Keratinocyte (primary cell): ENCODE data around the gene SFPQ. TPM values are rescaled to one million over a fixed set of nuclear protein-coding genes. Genes with fewer than 3 reads are reported as not detected.

ENCODE experiments used
- DNase-seq: peaks from one replicate; pipeline ENCODE4 v3.0.0-alpha.2; 2011; ENCODE audit warnings: low read depth, missing footprints, low spot score
- FAIRE-seq: peaks from 2 replicates; lab custom pipeline; 2011; peaks lifted over from hg19 to GRCh38; lab: Jason Lieb, UNC
- H2AFZ ChIP-seq: 2 replicates; pipeline ENCODE4 v1.6.0; 2012; ENCODE audit warnings: low read length, control low read depth, inconsistent platforms; ENCODE audit not compliant: control insufficient read depth
- H3K27ac ChIP-seq: 2 replicates; pipeline ENCODE4 v1.5.1; 2011; ENCODE audit warnings: low read length; ENCODE audit not compliant: control insufficient read depth, insufficient read depth
- H3K27me3 ChIP-seq: 3 replicates; pipeline ENCODE4 v1.6.0; 2011; ENCODE audit warnings: low read length; ENCODE audit not compliant: control insufficient read depth, insufficient read depth; ENCODE audit errors: extremely low read depth
- H3K36me3 ChIP-seq, 2 experiments: 2 replicates in 1 of 2; 3 replicates in 1 of 2; pipeline ENCODE4 v1.5.1; 2011; ENCODE audit warnings: low read length in 2 of 2, mild to moderate bottlenecking in 1 of 2; ENCODE audit not compliant: control insufficient read depth in 2 of 2, insufficient read depth in 2 of 2; ENCODE audit errors: extremely low read depth in 1 of 2
- H3K4me1 ChIP-seq: 3 replicates; pipeline ENCODE4 v1.5.1; 2011; ENCODE audit warnings: low read length; ENCODE audit not compliant: control insufficient read depth, insufficient read depth; ENCODE audit errors: extremely low read depth
- H3K4me2 ChIP-seq: 3 replicates; pipeline ENCODE4 v1.6.0; 2011; ENCODE audit warnings: low read depth, low read length; ENCODE audit not compliant: control insufficient read depth, insufficient read depth; ENCODE audit errors: extremely low read depth
- H3K4me3 ChIP-seq, 3 experiments: fragments of 200-600 bp in 1 of 3; sonication (generic) in 1 of 3; 2 replicates in 2 of 3; 3 replicates in 1 of 3; pipeline ENCODE4 v1.5.1; 2011 to 2016; ENCODE audit warnings: low read length in 3 of 3, mild to moderate bottlenecking in 3 of 3, control low read depth in 2 of 3, inconsistent platforms in 1 of 3, low read depth in 1 of 3, mixed read lengths in 1 of 3, mixed run types in 1 of 3, moderate library complexity in 1 of 3; ENCODE audit not compliant: control insufficient read depth in 2 of 3, insufficient read depth in 2 of 3; ENCODE audit errors: extremely low read depth in 1 of 3
- H3K79me2 ChIP-seq: 2 replicates; pipeline ENCODE4 v1.6.0; 2012; ENCODE audit warnings: low read length; ENCODE audit not compliant: control insufficient read depth, insufficient read depth
- H3K9ac ChIP-seq: 3 replicates; pipeline ENCODE4 v1.6.0; 2011; ENCODE audit warnings: low read length; ENCODE audit not compliant: control insufficient read depth, insufficient read depth; ENCODE audit errors: extremely low read depth
- H3K9me1 ChIP-seq: 3 replicates; pipeline ENCODE4 v1.6.0; 2011; ENCODE audit warnings: low read length; ENCODE audit not compliant: control insufficient read depth, insufficient read depth; ENCODE audit errors: extremely low read depth
- H3K9me3 ChIP-seq: 2 replicates; pipeline ENCODE4 v1.5.1; 2012; ENCODE audit warnings: low read depth, low read length; ENCODE audit not compliant: control insufficient read depth
- H4K20me1 ChIP-seq: 3 replicates; pipeline ENCODE4 v1.6.0; 2011; ENCODE audit warnings: low read length; ENCODE audit not compliant: control insufficient read depth, insufficient read depth; ENCODE audit errors: extremely low read depth
- CTCF ChIP-seq, 3 experiments: IDR thresholded peaks in 1 of 3; conservative IDR thresholded peaks in 1 of 3; optimal IDR thresholded peaks in 1 of 3; 2 replicates in 2 of 3; 3 replicates in 1 of 3; pipeline versions ENCODE3 to v1.5.1; 2011; ENCODE audit warnings: low read length in 3 of 3, mild to moderate bottlenecking in 3 of 3, moderate library complexity in 2 of 3, control low read depth in 1 of 3, inconsistent platforms in 1 of 3; ENCODE audit not compliant: insufficient read depth in 2 of 3; ENCODE audit errors: extremely low read depth in 1 of 3
- EZH2 ChIP-seq: IDR thresholded peaks from one replicate; pipeline ENCODE4 v1.6.1; 2012; ENCODE audit warnings: inconsistent platforms, mild to moderate bottlenecking, low read length, moderate library complexity
- dilution Hi-C: fragments of 300-500 bp; cut with MboI; formaldehyde crosslinking; loops from one replicate; pipeline ENCODE4 v1.7.0; 2020; ENCODE audit warnings: low sequenced_read_pairs; ENCODE audit not compliant: extremely low pct_ligation_motif_present
- polyA plus RNA-seq, 5 experiments: library from polyadenylated mRNA; depleted of rRNA in 3 of 5; stranded (reverse) in 3 of 5; stranded (forward) in 1 of 5; unstranded in 1 of 5; fragments of >200 nt; gene quantifications; 1 replicate in 1 of 5; 2 replicates in 3 of 5; 3 replicates in 1 of 5; pipeline versions ENCODE4 v1.2.1 to v1.2.3, GENCODE V29; 2011 to 2012; ENCODE audit warnings: missing spikeins in 2 of 5, low read depth in 1 of 5, low replicate concordance in 1 of 5

Gene SFPQ
- polyA plus RNA-seq, 1 donor (not counting 4 experiments of a cell fraction or from before 2014, with no cell fraction given): 150 TPM

GRCh38 chr1:35181790-35182455, 11.0 kb downstream of the SFPQ start:
- Histone ChIP-seq H3K9me1 (no peaks in the 10 kb centered on the region), H3K4me2 (no peak overlapping the region), H3K4me3 (no peak overlapping the region), H3K9me3 (no peaks in the 10 kb centered on the region), H4K20me1 (peaks cover 51% of the 10 kb centered on the region), H3K36me3 (peaks cover 51 to 86% of the 10 kb centered on the region in 2 experiments), H3K27ac (no peak overlapping the region), H3K4me1 (peaks cover 4% of the 10 kb centered on the region), H3K27me3 (no peaks in the 10 kb centered on the region), H2AFZ (no peak overlapping the region), H3K79me2 (peaks cover 76% of the 10 kb centered on the region), H3K9ac (no peak overlapping the region)
- TF ChIP-seq EZH2: no peak
- no peak for TF ChIP-seq CTCF (optimal IDR thresholded peaks at IDR 0.05 in 1 of 3, IDR thresholded peaks at IDR 0.05 in 1 of 3, conservative IDR thresholded peaks at IDR 0.05 in 1 of 3; ENCODE audit: extremely low read depth in 1 of 3, insufficient read depth in 2 of 3, low read length in 3 of 3)
- dilution Hi-C loops: no loop called here
- FAIRE-seq (no peak), DNase-seq (no peak)

GRCh38 chr1:35180776-35181374, 12.1 kb downstream of the SFPQ start:
- no peak for DNase-seq

More at GRCh38 chr1:35180776-35181374, 12.1 kb downstream of the SFPQ start:
- no peak for TF ChIP-seq EZH2
- no peak for TF ChIP-seq CTCF (optimal IDR thresholded peaks at IDR 0.05 in 1 of 3, IDR thresholded peaks at IDR 0.05 in 1 of 3, conservative IDR thresholded peaks at IDR 0.05 in 1 of 3; ENCODE audit: extremely low read depth in 1 of 3, insufficient read depth in 2 of 3, low read length in 3 of 3)
- H3K9me1 ChIP-seq: no peaks in the 10 kb centered on the region
- H3K4me2 ChIP-seq: no peak overlapping the region
- H3K27ac ChIP-seq: no peak overlapping the region
- dilution Hi-C loops: no loop called here
- no peak overlapping the region for H2AFZ ChIP-seq
- FAIRE-seq: no peak
- H3K36me3 ChIP-seq: peaks cover 44 to 84% of the 10 kb centered on the region in 2 experiments
- H3K4me1 ChIP-seq: no peaks in the 10 kb centered on the region
- no peaks in the 10 kb centered on the region for H3K9me3 ChIP-seq
- H3K27me3 ChIP-seq: no peaks in the 10 kb centered on the region
- H4K20me1 ChIP-seq: peaks cover 42% of the 10 kb centered on the region
- peaks cover 66% of the 10 kb centered on the region for H3K79me2 ChIP-seq
- H3K4me3 ChIP-seq: no peak overlapping the region
- H3K9ac ChIP-seq: no peak overlapping the region
